NCI-H187 treated with DMSO at 0.1 percent for 48 hours (cell line): ENCODE measurements around the gene IFT172.
A peak's percentile ranks its signal among the peaks of the same experiment; 100 is the strongest.
"Not testable (repeated sequence)": the region's sequence is repeated elsewhere in the genome, so short reads cannot be mapped to it uniquely, and the experiment has no call there.

Source experiments
- DNase-seq: peaks from one replicate; lab custom pipeline; 2025; lab: John Stamatoyannopoulos, UW

The IFT172 gene

GRCh38 chr2:27493948-27494283 lies 4.4 kb upstream of the IFT172 start:
- DNase-seq, result no peak

DNA sequence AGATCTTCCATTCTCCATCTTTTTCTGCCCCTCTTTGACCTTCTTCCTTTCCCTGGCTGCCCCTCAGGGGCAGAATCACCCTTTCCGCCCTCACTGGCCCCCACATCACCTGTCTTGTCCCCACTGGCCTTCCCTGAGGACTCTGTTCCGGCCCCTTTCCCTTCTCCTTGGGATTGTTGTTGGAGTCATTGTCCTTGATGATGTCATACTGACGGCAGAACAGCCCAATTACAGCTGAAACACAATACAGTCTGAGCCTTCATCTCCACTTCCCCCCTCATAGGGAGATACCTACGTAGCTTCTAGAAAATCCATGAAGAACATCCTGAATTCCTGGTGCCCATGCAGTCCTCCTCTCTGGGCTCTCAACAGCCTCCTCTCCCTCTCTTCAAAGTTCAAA lies 3.0 kb upstream of the IFT172 start:
- no peak for DNase-seq

DNA sequence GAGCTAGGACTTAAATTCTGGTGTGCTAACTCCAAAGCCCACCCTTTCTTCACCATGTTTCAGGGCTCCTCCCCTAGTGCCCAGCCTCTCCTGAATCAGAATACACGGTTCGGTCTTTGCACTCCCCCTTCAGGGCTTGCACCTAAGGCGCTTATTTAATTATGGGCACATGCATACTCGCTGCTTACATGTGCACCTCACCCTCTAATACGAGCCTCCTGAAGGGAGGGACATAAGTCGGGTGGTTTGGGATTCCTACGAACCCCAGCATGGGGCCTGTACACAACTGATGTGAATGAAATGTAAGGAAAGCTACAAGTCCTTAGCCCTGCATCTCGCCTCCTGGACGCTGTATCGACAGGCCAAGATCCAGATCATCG lies 435 bp downstream of the IFT172 start:
- no peak for DNase-seq

DNA sequence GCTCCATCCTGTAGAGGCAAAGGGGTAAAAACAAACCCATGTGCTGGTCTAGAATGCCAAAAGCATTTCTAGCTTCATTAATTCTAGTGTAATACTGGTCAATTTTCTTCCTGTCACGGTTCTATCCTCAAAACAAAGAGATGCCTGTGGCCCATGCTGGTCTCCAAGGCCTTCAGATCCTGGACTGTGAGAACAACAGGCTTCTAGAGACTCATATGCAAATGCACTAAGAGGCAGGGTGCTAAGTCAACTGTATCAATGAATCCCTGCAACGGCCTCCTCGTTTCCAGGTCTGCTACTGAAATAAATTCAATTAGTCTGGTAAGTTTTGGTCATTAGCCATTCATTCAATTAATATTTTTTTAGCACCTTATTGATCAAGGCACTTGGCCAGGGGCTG lies 4.0 kb downstream of the IFT172 start:
- no peak for DNase-seq

GRCh38 chr2:27471961-27472360 lies 17.6 kb downstream of the IFT172 start:
- no peak for DNase-seq

DNA sequence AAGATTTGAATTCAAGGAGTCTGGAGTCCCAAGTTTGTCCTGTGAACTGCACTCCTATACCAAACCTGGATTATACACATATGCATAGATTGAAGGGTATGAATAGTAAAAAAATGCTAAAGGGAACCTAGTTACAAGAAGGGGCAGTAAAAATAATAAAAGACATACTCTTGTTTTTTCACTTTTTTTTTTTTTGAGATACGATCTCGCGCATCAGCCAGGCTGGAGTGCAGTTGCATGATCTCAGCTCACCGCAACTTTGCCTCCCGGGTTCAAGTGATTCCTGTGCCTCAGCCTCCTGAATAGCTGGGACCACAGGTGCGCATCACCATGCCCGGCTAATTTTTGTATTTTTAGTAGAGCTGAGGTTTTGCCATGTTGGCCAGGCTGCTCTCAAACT lies 25.1 kb downstream of the IFT172 start:
- DNase-seq, result no peak

- no peak for DNase-seq
These were observed 28.4 kb downstream of the IFT172 start for GRCh38 chr2:27461118-27461517.

DNA sequence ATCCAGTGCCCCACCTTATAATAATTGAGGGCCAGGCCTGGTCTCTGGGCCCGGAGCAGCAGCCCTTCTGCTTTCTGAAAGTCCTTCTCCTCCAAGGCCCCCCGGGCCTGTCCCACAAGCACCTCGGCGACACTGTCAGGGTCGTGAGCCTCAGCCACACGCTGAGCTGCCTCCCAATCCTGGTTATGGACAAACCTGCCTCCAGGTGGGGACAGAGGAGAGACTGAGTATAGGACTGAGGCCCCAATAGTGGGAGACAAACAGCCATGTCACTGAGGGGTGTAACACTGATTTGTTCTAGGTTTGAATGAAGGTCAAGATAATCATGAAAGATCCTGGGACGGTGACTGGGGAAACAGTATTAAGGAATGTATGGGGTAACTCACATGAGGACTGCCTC lies 35.6 kb downstream of the IFT172 start:
- DNase-seq, result no peak

- DNase-seq, result no peak
These were observed 38.4 kb downstream of the IFT172 start for GRCh38 chr2:27451095-27451494.

GRCh38 chr2:27448381-27448780 lies 41.2 kb downstream of the IFT172 start:
- no peak for DNase-seq

DNA sequence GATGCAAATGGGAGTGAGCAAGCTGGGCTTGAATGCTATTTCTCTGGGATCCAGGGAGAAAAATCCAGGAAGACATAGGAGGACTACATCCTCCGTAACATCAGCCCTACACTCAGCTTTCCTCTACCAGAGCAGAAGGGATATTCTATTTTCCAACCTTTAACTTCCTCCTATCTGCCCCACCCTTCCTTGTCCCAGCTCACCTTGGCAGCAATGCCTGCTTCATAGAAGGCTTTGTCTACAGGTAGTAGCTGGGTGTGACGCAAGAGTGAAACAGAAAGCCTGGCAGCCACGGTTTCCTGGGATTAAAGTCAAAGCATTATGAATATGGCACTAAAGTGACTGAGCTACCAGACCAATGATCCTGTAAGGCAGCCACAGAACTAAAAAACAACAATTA lies 43.5 kb downstream of the IFT172 start:
- DNase-seq, result peak; percentile 23

DNA sequence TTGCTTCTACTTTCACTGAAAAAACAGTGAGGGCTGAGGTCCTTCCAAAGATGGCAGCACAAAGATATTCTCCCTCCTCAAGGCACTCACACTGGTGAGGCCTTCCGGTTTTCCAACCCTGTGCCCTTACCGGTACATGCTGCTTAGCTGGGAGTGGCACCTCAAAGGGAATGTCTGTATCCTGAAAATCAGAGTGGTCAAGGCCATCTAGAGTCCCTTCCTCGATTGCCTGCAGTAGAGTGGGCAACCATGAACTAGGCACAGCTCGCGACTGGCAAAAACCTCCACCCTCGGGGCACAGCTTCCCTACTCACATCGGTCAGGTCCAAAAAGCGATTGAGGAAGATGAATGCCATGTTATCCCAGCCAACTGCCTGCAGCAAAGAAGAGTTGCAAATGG lies 43.9 kb downstream of the IFT172 start:
- DNase-seq, result no peak

DNA sequence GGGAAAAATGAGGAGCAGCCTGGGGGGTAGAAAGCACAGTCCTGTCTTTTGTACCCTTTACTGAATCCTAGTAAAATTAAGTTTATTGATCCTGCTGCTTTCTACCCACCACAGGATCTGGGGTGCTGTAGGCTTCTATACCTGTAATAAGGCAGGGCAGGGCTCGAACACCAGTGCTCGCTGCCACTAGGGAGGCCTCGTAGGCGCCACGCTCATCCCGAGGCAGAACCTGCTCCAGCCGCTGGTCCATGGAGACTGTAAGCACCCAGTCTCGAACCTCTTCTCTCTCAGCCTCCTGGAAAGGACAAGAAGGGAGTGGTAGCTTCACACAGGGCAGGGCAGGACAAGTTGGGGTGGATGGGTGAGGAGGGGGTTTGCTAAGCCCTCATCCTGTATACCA lies 44.4 kb downstream of the IFT172 start:
- no peak for DNase-seq

- no peak for DNase-seq
These were observed 46.6 kb downstream of the IFT172 start for GRCh38 chr2:27442920-27443282.

DNA sequence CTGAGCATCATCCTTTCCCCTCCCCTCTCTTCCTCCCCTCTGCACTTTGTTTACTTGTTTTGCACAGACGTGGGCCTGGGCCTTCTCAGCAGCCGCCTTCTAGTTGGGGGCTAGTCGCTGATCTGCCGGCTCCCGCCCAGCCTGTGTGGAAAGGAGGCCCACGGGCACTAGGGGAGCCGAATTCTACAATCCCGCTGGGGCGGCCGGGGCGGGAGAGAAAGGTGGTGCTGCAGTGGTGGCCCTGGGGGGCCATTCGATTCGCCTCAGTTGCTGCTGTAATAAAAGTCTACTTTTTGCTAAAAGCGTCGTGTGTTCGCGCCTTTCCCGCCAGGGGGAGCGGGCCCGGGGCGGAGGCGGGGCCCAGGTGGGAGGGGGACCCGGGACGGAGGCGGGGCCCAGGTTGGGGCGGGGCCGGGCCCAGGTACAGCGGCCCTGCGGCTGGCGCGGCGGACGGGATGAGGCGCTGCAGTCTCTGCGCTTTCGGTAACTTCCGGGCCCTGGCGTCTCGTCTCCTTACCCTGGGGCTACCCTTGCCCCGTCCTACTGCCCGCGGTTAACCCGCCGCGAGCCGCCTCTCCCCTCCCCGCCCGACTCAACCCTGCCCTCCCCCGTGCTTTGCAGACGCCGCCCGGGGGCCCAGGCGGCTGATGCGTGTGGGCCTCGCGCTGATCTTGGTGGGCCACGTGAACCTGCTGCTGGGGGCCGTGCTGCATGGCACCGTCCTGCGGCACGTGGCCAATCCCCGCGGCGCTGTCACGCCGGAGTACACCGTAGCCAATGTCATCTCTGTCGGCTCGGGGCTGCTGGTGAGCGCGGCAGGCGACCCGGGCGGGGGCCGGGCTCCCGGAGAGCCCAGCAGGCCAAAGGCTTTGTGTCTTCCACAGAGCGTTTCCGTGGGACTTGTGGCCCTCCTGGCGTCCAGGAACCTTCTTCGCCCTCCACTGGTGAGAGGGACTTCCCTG lies 47.3 kb downstream of the IFT172 start, which contains the start of gene KRTCAP3:
Gene KRTCAP3, plus strand, starts transcription at position 424 of the 962 bp plus-strand sequence. Its CDS starts 32 bp downstream, at position 456.
- DNase-seq, result no peak

GRCh38 chr2:27441226-27441926 lies 48.2 kb downstream of the IFT172 start:
- no peak for DNase-seq

DNA sequence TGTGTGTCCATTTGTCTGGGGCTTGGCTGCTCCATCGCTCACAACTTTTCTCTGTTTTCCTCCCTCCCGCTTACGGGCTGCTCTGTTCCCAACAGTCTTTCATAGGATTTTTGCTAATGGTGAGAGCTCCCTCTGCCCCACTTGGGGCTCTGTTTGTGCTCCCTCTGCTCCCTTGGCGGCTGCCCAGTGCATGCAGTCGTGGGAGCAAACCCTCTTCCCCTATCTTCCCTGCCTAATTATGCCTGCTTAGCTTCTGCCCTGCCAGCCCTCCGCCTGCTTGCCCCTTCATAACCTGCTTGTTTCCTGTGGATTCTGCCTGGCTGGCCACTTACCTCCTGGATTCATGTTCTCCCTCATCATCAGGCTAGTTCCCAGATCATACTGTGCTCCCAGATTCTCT lies 53.9 kb downstream of the IFT172 start:
- DNase-seq, result no peak

DNA sequence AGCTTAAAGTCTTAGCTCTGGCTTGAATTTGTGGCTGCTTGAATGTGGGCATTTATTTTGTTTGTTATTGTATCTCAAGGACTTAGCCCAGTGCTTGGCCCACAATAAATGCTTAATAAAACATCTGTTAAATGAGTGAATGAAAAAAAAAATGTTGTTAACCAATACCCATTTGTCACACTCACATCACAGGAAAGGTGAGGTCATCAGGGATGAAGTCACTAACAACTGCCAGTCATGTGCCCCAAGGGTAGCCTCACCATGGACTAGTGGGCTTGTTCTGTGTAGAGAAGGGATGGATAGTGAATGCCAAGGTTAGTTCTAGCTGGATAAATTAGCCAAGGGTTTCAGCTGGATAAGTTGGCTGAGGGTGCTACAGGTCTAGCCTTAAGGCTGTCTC lies 58.1 kb downstream of the IFT172 start:
- DNase-seq, result no peak

DNA sequence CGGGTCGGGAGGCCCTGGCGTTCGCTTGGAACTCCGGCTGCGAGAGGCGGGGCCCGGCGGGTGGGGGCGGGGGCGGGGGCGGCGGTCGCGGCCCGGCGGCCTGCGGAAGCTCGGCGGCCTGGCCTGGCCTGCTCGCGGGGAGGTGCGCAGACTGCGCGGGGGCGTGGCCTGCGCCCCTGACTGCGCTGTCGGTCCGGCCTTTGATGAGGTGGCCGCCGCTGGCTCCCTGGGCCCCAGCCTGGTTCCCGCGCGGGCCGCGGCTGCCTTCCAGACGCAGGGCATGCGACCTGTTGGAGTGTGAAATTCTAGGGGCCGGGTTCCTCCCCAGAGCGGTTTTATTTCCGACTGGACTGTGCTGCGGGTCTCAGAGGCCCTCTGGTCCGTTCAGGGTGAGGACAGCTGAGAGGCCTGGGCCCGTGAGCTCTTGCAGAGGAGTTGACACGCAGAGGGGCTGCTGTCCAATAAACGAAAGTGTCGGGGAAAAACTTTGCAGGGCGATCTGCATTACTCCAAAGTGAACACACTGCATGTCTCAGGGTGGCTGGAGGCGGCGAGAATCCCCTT lies 60.5 kb downstream of the IFT172 start:
- DNase-seq, result no peak

GRCh38 chr2:27428213-27428977 lies 61.1 kb downstream of the IFT172 start, which contains the start of gene NRBP1:
Gene NRBP1, plus strand, starts transcription at chr2:27428631. Its CDS starts 4,643 bp downstream, at chr2:27433274.
- peak; percentile 60 for DNase-seq

DNA sequence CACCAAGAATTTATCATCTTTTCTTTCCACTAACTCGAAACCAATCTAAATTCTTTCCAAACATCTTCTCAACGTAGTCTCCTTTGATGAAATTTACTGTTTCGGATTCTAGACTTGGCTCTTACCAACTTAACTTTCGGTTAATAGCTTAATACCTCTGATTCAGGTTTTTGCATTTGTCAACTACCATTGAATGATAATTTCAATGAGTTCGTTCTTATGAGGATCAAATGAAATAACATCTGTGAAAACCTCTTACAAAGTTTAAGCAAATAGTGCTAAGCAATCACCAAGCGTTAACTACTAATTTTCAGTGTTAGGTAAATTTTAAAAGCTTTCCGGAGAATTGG lies 61.7 kb downstream of the IFT172 start:
- DNase-seq, result no peak

- not testable (repeated sequence) for DNase-seq
These were observed 64.5 kb downstream of the IFT172 start for GRCh38 chr2:27425039-27425438.
